GM21515 (cell line): Measurements from ENCODE around the gene RHBDF1.
"Not testable (repeated sequence)": the region's sequence is repeated elsewhere in the genome, so short reads cannot be mapped to it uniquely, and the experiment has no call there.

ENCODE experiments used
- ATAC-seq: cut with Tn5 transposase; IDR thresholded peaks from one replicate; pipeline ENCODE4 v1.9.1; 2021; ENCODE audit not compliant: unreplicated experiment

RHBDF1 gene

DNA sequence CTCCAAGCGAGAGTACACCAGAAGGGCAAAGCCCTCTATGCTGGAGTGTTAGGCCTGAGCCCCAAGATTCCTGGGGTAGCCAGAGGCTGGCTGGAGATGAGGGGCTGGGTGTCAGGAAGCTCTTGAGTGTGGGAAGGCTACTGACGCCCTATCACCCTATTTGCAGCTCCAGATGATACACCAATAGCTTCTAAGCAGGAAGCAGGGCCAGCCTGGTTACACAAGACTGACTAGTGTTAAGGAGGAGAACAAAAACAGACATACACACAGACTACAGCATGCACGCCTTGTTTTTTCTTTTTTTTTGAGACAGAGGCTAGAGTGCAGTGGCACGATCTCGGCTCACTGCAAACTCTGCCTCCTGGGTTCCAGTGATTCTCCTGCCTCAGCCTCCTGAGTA lies 34.9 kb downstream of the RHBDF1 start:
- ATAC-seq = no peak

GRCh38 chr16:36336-36984 lies 36.0 kb downstream of the RHBDF1 start:
- no peak for ATAC-seq

- ATAC-seq = no peak
These were observed 36.6 kb downstream of the RHBDF1 start for GRCh38 chr16:35678-36305.

DNA sequence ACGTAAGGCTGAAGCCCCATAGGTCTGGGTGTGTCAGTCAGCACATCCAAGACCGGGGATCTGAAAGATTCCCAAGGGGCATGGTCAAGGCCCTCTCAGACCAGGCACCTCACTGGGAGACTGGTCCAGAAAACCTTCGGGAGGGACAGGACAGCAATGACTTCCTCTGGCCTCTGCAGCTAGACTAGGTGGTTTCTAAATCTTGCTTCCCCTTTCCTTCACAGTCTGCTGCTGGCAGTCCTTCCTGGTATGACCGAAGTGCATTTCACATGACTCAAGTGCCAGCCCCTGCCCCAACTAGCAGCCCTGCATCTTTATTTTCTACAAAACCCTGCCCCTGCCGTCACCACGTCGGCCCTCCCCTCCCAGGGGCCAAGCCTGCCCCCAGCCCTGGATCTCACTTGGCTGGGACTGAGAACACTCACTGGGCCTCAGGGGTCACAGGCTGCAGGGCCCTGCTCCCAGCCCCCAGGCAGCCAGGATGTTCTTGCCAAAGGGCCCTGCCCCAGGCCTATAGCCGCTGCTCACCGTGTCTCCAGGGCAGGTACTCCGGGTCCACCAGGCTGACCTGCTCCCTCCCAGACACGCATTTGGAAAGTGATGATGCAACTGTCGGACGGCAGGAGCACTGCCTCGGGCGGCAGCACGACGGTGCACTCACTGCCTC lies 37.3 kb downstream of the RHBDF1 start:
- ATAC-seq = no peak

- ATAC-seq = no peak
These were observed 37.8 kb downstream of the RHBDF1 start for GRCh38 chr16:34648-34987.

GRCh38 chr16:33877-34647 lies 38.4 kb downstream of the RHBDF1 start:
- ATAC-seq = no peak

- not testable (repeated sequence) for ATAC-seq
These were observed 39.1 kb downstream of the RHBDF1 start for GRCh38 chr16:33154-33876.

DNA sequence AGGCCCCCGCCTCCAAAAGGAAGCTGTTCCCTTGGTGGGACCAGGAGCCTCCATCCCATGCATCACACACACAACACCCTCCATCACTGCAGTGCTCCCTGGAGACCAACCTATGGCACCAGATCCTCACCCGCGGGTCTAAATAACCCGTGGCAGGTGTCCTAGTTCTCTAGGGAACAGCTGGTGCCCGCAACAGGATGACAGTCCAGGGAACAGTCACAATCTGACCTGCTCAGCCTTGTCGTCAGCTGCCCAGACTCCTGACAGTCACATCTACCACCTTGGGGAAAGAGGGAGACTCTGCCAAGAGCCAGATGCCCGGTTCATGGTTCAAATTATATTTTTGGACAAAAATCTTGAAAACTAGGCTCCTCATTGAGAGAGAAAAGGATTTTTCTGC lies 41.8 kb downstream of the RHBDF1 start:
- ATAC-seq = not testable (repeated sequence)

- peak; percentile 64 for ATAC-seq
These were observed 46.5 kb downstream of the RHBDF1 start for GRCh38 chr16:25926-26348.

- not testable (repeated sequence) for ATAC-seq
These were observed 48.3 kb downstream of the RHBDF1 start for GRCh38 chr16:24151-24550.

- ATAC-seq = not testable (repeated sequence)
These were observed 51.5 kb downstream of the RHBDF1 start for GRCh38 chr16:20886-21285.

DNA sequence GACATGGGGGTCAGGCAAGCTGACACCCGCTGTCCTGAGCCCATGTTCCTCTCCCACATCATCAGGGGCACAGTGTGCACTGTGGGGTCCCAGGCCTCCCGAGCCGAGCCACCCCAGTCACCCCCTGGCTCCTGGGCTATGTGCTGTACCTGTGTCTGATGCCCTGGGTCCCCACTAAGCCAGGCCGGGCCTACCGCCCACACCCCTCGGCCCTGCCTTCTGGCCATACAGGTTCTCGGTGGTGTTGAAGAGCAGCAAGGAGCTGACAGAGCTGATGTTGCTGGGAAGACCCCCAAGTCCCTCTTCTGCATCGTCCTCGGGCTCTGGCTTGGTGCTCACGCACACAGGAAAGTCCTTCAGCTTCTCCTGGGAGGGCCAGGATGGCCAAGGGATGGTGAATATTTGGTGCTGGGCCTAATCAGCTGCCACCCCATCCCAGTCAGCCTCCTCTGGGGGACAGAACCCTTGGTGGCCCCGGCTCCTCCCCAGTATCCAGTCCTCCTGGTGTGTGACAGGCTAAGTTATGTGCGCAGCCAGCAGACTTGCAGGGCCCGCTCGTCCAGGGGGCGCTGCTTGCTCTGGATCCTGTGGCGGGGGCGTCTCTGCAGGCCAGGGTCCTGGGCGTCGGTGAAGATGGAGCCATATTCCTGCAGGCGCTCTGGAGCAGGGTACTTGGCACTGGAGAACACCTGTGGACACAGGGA lies 55.2 kb downstream of the RHBDF1 start:
- not testable (repeated sequence) for ATAC-seq

DNA sequence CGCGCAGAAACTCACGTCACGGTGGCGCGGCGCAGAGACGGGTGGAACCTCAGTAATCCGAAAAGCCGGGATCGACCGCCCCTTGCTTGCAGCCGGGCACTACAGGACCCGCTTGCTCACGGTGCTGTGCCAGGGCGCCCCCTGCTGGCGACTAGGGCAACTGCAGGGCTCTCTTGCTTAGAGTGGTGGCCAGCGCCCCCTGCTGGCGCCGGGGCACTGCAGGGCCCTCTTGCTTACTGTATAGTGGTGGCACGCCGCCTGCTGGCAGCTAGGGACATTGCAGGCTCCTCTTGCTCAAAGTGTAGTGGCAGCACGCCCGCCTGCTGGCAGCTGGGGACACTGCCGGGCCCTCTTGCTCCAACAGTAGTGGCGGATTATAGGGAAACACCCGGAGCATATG lies 61.7 kb downstream of the RHBDF1 start:
- not testable (repeated sequence) for ATAC-seq

DNA sequence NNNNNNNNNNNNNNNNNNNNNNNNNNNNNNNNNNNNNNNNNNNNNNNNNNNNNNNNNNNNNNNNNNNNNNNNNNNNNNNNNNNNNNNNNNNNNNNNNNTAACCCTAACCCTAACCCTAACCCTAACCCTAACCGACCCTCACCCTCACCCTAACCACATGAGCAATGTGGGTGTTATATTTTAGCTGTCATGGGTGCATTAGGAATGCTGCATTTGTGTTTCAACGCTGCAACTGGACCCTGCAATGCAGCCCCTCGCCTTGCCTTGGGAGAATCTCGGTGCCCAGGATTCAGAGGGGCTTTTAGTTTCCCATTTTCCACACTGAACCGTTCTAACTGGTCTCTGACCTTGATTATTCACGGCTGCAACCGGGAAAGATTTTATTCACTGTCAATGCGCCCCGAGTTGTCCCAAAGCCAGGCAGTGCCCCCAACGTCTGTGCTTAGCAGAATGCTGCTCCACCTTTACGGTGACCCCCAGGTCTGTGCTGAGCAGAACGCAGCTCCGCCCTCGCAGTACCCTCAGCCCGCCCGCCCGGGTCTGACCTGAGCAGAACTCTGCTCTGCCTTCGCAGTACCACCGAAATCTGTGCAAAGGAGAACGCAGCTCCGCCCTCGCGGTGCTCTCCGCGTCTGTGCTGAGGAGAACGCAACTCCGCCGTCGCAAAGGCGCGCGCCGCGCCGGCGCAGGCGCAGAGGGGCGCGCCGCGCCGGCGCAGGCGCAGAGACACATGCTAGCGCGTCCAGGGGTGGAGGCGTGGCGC lies 62.3 kb downstream of the RHBDF1 start:
- ATAC-seq = no peak
